SU-DHL-6 (cell line): ENCODE results near the gene UQCC3.

Source experiments
- EZH2phosphoT487 ChIP-seq: fragments of 200-600 bp; sonication (generic), shearing (Covaris generic); conservative IDR thresholded peaks from 2 replicates; pipeline ENCODE4 v1.6.1; 2018; ENCODE audit warnings: mild to moderate bottlenecking, antibody characterized with exemption, low read length, moderate library complexity, mixed read lengths
- TF ChIP-seq, protein P1 (sequence below): fragments of 200-600 bp; sonication (generic); IDR thresholded peaks from one replicate; pipeline ENCODE4 v1.5.1; 2017; ENCODE audit warnings: antibody characterized with exemption, mild to moderate bottlenecking, low read length, moderate library complexity; ENCODE audit not compliant: insufficient read depth, poor library complexity, severe bottlenecking

DNA sequence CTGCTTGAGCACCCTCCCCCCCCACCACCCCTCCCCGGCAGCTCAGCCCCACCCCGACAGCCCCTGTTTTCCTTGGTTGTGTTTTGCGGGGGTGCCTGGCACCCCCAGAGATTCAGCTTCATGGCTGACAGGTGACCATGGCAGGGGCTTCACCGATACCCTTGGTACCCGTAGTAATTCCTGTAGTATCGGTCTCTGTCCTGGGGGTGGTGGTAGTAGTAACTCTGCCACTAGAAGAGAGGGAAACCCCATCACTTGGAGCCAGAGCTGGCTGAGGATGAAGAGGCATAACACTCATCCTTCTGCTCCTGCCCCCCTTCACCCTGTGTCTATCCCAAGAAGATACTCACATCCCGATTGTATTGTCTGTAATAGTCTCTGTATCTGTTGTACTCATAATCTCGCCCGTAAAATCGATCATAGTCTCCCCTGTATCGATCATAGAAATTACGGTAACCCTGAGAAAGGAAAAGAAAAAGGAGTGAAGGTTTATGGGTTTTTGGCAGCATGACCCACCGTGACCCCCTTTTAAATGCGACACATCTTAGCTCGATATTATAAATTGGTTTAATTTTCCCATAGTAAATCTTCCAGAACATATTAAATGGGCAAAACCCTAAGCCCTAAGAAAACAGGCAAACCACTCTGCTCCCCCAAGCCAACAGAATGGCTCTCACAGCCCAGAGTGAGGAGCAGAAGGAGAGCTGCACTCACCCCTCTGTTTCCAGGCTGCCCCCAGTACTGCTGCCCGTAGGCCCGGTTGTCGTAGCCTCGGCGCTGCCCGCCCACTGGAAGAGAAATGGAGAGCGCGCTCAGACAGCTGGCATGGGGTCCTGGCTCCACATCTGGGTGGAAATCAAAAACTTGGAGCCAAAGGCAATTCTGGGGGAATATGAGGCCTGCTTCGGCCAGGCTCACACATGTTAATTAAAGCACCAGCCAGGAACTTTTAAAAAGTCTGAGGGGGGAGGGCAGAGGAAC is 44.0 kb downstream of the UQCC3 start:
- TF ChIP-seq, protein P1, sequence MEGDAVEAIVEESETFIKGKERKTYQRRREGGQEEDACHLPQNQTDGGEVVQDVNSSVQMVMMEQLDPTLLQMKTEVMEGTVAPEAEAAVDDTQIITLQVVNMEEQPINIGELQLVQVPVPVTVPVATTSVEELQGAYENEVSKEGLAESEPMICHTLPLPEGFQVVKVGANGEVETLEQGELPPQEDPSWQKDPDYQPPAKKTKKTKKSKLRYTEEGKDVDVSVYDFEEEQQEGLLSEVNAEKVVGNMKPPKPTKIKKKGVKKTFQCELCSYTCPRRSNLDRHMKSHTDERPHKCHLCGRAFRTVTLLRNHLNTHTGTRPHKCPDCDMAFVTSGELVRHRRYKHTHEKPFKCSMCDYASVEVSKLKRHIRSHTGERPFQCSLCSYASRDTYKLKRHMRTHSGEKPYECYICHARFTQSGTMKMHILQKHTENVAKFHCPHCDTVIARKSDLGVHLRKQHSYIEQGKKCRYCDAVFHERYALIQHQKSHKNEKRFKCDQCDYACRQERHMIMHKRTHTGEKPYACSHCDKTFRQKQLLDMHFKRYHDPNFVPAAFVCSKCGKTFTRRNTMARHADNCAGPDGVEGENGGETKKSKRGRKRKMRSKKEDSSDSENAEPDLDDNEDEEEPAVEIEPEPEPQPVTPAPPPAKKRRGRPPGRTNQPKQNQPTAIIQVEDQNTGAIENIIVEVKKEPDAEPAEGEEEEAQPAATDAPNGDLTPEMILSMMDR: no peak
- no peak for TF ChIP-seq EZH2phosphoT487
